GM18909 (cell line): ENCODE measurements around the gene GMPR.

ENCODE experiments used
- ATAC-seq: cut with Tn5 transposase; IDR thresholded peaks from one replicate; pipeline ENCODE4 v1.9.1; 2021; ENCODE audit warnings: mild to moderate bottlenecking; ENCODE audit not compliant: unreplicated experiment, poor library complexity

Gene GMPR

DNA sequence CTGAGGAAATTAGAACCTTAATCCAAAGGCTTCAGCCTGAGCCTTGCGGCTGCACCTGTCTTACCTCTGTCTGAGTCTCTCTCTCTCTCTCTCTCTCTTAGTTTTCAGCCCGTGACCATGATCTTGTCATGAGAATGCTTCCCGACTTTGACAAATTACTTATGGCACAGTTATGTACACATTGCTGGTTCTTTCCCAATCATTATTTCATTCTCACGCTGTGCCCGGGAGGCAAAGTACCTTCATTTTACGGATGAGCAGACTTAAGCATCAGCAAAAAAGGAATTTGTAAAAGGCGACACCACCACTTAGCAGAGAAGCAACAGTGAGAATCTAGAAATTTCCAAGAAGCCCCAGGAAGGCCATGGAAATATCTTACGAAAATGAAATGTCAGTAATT lies 54.6 kb downstream of the GMPR start:
- no peak for ATAC-seq

DNA sequence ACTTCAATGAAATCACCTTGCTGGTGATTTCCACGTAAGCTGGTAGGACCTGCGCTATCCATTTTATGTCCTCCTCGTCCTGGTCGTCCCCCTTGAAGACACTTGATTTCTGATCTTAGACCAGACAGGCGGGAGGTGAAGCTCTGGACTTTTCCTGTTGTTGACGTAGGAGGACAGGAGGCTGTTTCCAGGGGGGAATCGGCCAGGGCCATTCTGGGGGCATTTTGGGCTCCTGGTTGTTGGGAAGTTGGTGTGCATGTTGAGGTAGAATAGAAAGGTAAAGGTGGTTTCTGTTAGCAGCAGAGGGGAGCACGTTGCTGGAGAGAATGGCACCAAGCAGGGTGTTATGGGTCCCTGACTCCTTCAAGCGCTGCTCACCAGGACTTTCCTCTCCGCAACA lies 56.0 kb downstream of the GMPR start:
- no peak for ATAC-seq

DNA sequence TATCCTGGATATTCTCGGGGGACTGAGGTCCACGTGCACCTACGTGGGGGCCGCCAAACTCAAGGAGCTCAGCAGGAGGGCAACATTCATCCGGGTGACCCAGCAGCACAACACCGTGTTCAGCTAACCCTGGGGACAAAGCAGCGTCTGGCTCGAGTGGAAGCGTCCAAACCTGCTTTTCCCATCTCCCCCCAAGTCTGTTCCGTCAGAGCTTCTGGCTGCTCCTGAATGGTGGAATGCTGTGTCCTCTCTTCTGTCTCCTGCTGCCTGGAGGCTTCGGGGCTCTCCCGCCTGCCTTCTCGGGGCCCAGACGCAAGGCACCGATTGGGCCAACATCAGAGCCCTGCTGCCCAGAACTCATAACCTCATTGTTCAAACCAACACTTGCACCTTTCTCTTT lies 56.7 kb downstream of the GMPR start:
- no peak for ATAC-seq

DNA sequence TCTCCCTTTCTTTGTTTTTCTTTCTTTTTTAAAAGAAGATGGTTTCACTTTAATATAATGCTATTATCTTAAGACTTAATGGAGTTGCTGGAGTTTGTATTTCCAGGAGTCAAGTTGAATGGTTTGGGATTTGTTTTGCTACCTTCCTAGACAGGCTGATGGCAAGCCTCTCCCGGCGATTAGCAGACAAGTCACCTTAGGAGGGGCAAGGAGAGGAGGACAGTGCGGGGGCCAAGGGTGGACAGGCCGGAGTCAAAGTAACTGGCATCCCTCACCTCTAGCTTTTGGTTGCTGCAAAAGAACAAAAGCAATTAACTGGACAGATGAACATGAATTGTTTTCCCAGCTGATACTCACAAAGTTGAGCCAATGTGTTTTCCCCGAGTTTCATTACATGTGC lies 57.1 kb downstream of the GMPR start:
- no peak for ATAC-seq

- ATAC-seq: no peak
These were observed 57.8 kb downstream of the GMPR start for GRCh38 chr6:16296061-16296670.

- ATAC-seq: no peak
These were observed 61.5 kb downstream of the GMPR start for GRCh38 chr6:16299861-16300260.

GRCh38 chr6:16301511-16301910 lies 63.1 kb downstream of the GMPR start:
- peak; percentile 58 for ATAC-seq

GRCh38 chr6:16302721-16303552 lies 64.5 kb downstream of the GMPR start:
- ATAC-seq: no peak

- peak; percentile 82 for ATAC-seq
These were observed 66.9 kb downstream of the GMPR start for GRCh38 chr6:16305246-16305725.

DNA sequence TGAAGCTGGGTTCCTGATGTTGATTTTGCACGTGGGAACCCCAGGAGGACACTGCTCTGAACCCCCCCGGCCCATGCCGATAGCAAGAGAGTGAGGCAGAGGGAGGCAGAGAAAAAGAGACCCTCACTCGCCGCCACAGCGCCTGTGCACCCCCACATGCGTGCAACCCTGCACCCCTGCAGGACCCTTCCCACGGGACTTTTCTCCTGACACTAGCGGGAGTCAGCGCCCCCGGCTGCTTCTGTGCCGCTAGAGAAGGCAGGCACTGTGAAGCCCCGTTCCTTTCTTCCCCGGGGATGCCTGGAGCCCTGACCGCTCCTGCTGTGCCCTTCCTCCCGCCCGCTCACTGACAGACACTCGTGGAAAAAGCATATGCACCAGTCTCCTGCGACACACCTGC lies 67.4 kb downstream of the GMPR start:
- ATAC-seq: peak; percentile 38

GRCh38 chr6:16306334-16306733 lies 67.9 kb downstream of the GMPR start:
- no peak for ATAC-seq

DNA sequence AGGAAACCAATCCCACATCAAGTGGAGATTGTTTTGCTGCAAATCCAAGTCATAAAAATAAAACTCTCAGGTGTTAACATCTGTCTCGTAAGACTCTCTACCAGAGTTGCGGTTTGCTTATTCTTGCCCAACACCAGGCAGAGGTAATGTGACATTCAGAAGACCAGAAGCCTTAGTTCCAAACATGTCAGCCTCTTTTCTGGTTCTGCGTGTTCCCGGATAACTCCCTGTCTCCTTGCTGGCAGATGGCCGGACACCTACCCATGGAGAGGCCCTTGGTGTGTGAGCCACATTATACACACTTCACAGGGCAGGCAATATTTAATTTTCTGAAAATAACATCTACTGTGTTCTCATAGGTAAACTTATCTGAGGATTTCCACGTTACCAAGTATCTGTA lies 73.4 kb downstream of the GMPR start:
- no peak for ATAC-seq

GRCh38 chr6:16313732-16314131 lies 75.3 kb downstream of the GMPR start:
- no peak for ATAC-seq

GRCh38 chr6:16314296-16314695 lies 75.9 kb downstream of the GMPR start:
- ATAC-seq: no peak

- ATAC-seq: no peak
These were observed 78.4 kb downstream of the GMPR start for GRCh38 chr6:16316741-16317251.

- no peak for ATAC-seq
These were observed 80.2 kb downstream of the GMPR start for GRCh38 chr6:16318538-16318937.

GRCh38 chr6:16318953-16319720 lies 80.8 kb downstream of the GMPR start:
- ATAC-seq: no peak

GRCh38 chr6:16319813-16320532 lies 81.6 kb downstream of the GMPR start:
- ATAC-seq: peak; percentile 50

DNA sequence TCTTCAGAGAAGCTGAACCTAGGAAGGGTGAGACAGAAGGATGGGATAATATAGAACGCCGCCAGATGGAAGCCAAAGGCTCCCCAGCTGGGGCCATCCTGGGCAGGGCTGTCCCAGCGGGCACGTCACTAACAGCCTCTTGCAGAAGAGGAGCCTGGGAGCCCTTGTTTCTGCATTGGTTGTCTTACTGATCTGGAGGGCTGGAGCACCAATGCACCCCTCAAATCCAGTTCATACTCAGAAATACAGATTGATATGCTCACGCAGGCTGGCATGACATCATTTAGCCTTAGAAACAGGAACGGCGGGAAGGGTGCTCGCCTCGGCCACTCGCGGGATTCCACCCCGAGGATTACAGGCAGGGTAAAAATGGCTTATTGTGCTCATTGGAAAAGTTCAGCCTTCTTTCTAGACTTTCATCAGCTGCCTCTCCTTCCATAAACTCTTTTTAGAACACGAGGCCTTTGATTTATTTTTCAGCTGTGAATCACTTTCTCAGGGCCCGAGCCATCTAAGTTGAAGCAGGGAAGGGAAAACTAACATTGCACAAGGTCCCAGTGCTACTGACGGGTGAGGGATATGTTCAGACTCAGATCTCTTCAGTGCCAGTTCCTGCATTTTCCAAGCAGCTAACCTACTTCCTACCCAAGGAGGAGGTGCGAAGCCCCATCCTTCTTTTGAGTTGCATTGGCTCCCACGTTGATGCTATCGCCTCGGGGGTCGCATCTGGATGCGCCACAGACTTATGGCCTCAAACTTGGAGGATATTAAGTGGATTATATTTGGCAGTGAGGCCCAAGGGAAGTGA lies 82.3 kb downstream of the GMPR start:
- no peak for ATAC-seq

DNA sequence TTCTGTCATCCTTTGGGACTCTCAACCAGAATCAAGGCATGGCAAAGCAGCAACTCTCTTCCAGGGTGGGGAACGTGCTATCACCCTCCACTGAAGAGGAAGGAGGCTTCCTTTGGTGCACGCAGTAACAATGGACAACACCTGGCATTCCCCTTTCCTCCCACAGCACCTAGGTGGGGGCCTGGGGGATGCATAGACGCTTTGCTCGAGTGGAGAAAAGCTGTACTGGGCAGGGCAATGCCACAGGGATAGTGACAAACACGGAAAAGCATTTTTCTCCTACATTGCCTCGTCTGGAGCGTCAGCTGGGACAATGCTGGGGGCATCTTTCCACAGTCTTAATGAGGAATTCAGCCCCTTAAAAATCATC lies 82.9 kb downstream of the GMPR start:
- ATAC-seq: no peak
